Neural cell (in vitro differentiated cells): ENCODE measurements around the gene DCT. TPM values are rescaled to one million over a fixed set of nuclear protein-coding genes. Genes with fewer than 3 reads are reported as not detected.

ENCODE experiments used
- H2AFZ ChIP-seq: fragments of 200-600, 300-800 bp; sonication (generic), shearing (Covaris generic); 2 replicates; pipeline ENCODE4 v1.6.0; 2014; ENCODE audit warnings: low read depth, mild to moderate bottlenecking, antibody characterized with exemption, low read length, moderate library complexity
- H3F3A ChIP-seq: fragments of 200-600 bp; shearing (Covaris generic); 2 replicates; pipeline ENCODE4 v1.6.1; 2016; ENCODE audit warnings: mild to moderate bottlenecking, moderate library complexity, mixed read lengths, antibody characterized with exemption, low read length; ENCODE audit not compliant: insufficient read depth, poor library complexity, severe bottlenecking
- H3K27ac ChIP-seq: fragments of 200-600, 300-800 bp; sonication (generic), shearing (Covaris generic); 2 replicates; pipeline ENCODE4 v1.5.1; 2014; ENCODE audit warnings: mild to moderate bottlenecking, low read length, moderate library complexity
- H3K27me3 ChIP-seq: fragments of 300-800, 200-600 bp; sonication (generic), shearing (Covaris generic); 2 replicates; pipeline ENCODE4 v1.6.0; 2014; ENCODE audit warnings: mild to moderate bottlenecking, low read depth, low read length, moderate library complexity; ENCODE audit not compliant: insufficient read depth
- H3K36me3 ChIP-seq: fragments of 300-800, 200-600 bp; sonication (generic), shearing (Covaris generic); 2 replicates; pipeline ENCODE4 v1.5.1; 2014; ENCODE audit warnings: mild to moderate bottlenecking, antibody characterized with exemption, low read length, moderate library complexity; ENCODE audit not compliant: insufficient read depth
- H3K4me2 ChIP-seq: fragments of 300-800, 200-600 bp; sonication (generic), shearing (Covaris generic); 2 replicates; pipeline ENCODE4 v1.6.0; 2014; ENCODE audit warnings: mild to moderate bottlenecking, low read length
- H3K4me3 ChIP-seq: fragments of 300-800, 200-600 bp; sonication (generic), shearing (Covaris generic); 2 replicates; pipeline ENCODE4 v1.5.1; 2014; ENCODE audit warnings: mild to moderate bottlenecking, low read length, moderate library complexity
- H3K79me2 ChIP-seq: fragments of 200-600 bp; shearing (Covaris generic); replicated peaks from 2 replicates; pipeline ENCODE4 v1.6.0; 2014; ENCODE audit warnings: mild to moderate bottlenecking, low read length, moderate library complexity; ENCODE audit not compliant: insufficient read depth
- H3K9ac ChIP-seq: fragments of 300-800, 200-600 bp; sonication (generic), shearing (Covaris generic); 2 replicates; pipeline ENCODE4 v1.6.1; 2016; ENCODE audit warnings: mild to moderate bottlenecking, low read length, mixed read lengths
- H3K9me2 ChIP-seq: fragments of 200-600 bp; shearing (Covaris generic); 2 replicates; pipeline ENCODE4 v1.6.1; 2016; ENCODE audit warnings: mild to moderate bottlenecking, low read length, mixed read lengths; ENCODE audit not compliant: insufficient read depth
- H3K9me3 ChIP-seq: fragments of 200-600, 300-800 bp; sonication (generic), shearing (Covaris generic); 2 replicates; pipeline ENCODE4 v1.6.1; 2016; ENCODE audit warnings: mild to moderate bottlenecking, mixed run types, low read length, moderate library complexity, mixed read lengths
- H4K20me1 ChIP-seq: fragments of 200-600 bp; shearing (Covaris generic); 2 replicates; pipeline ENCODE4 v1.6.1; 2016; ENCODE audit warnings: mild to moderate bottlenecking, mixed run types; ENCODE audit not compliant: insufficient read depth
- EP300 ChIP-seq: fragments of 450-650 bp; conservative IDR thresholded peaks from 2 replicates; pipeline ENCODE4 v1.6.1; 2014; ENCODE audit warnings: antibody characterized with exemption, mild to moderate bottlenecking, moderate library complexity; ENCODE audit not compliant: poor library complexity, severe bottlenecking
- EZH2 ChIP-seq: fragments of 200-600, 300-800 bp; shearing (Covaris generic), sonication (generic); IDR thresholded peaks from 2 replicates; pipeline ENCODE4 v1.6.1; 2014; ENCODE audit warnings: antibody characterized with exemption, low read length, borderline replicate concordance, mild to moderate bottlenecking; ENCODE audit not compliant: insufficient read depth, poor library complexity, severe bottlenecking
- MXI1 ChIP-seq: fragments of 450-650 bp; conservative IDR thresholded peaks from 2 replicates; pipeline ENCODE4 v1.6.1; 2014; ENCODE audit warnings: antibody characterized with exemption, mild to moderate bottlenecking; ENCODE audit not compliant: poor library complexity, severe bottlenecking
- RAD21 ChIP-seq: fragments of 450-650 bp; conservative IDR thresholded peaks from 2 replicates; pipeline ENCODE4 v1.6.1; 2014; ENCODE audit warnings: antibody characterized with exemption, mild to moderate bottlenecking, moderate library complexity
- SMC3 ChIP-seq: fragments of 450-650 bp; conservative IDR thresholded peaks from 2 replicates; pipeline ENCODE4 v1.6.1; 2014; ENCODE audit warnings: antibody characterized with exemption, mild to moderate bottlenecking, moderate library complexity; ENCODE audit not compliant: poor library complexity
- TAF1 ChIP-seq: IDR thresholded peaks from 2 replicates; pipeline ENCODE4 v1.6.1; 2012; ENCODE audit warnings: low read depth
- polyA plus RNA-seq: library from polyadenylated mRNA; depleted of rRNA; stranded (reverse); fragments of >200 nt; gene quantifications from 2 replicates; pipeline ENCODE4 v1.2.3, GENCODE V29; 2014
- TF ChIP-seq, protein P1 (sequence below): IDR thresholded peaks from 2 replicates; pipeline ENCODE4 v1.6.1; 2012; ENCODE audit warnings: borderline replicate concordance

The DCT gene
- polyA plus RNA-seq, 1 donor from 2014 or later, result not detected

DNA sequence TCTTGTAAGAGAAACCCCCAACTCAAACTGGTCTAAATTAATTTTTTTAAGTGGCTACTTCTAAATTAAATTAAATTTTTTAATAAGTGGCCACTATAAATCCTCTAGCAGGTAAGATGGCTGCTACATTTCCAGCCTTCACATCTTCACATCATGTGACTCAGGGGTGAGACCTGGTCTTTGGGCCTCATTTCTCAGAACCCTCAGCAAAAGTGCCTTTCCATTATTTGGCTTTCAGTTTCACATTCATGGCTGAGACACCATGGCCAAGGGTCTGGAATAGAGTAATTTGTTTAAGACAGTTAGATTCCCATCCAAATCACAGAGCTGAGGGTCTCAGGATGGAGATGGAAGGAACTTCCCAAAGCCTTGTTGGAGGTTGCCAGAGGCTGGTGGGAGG lies 47.5 kb downstream of the DCT start:
- no peak overlapping the region for H3K27ac ChIP-seq
- H2AFZ ChIP-seq, result no peak overlapping the region
- H4K20me1 ChIP-seq, result no peaks in the 10 kb centered on the region
- no peaks in the 10 kb centered on the region for H3K36me3 ChIP-seq
- no peaks in the 10 kb centered on the region for H3K79me2 ChIP-seq
- peaks cover 2% of the 10 kb centered on the region for H3F3A ChIP-seq
- H3K4me3 ChIP-seq, result no peak overlapping the region
- TF ChIP-seq SMC3 (no peak), TAF1 (no peak)
- TF ChIP-seq, protein P1, sequence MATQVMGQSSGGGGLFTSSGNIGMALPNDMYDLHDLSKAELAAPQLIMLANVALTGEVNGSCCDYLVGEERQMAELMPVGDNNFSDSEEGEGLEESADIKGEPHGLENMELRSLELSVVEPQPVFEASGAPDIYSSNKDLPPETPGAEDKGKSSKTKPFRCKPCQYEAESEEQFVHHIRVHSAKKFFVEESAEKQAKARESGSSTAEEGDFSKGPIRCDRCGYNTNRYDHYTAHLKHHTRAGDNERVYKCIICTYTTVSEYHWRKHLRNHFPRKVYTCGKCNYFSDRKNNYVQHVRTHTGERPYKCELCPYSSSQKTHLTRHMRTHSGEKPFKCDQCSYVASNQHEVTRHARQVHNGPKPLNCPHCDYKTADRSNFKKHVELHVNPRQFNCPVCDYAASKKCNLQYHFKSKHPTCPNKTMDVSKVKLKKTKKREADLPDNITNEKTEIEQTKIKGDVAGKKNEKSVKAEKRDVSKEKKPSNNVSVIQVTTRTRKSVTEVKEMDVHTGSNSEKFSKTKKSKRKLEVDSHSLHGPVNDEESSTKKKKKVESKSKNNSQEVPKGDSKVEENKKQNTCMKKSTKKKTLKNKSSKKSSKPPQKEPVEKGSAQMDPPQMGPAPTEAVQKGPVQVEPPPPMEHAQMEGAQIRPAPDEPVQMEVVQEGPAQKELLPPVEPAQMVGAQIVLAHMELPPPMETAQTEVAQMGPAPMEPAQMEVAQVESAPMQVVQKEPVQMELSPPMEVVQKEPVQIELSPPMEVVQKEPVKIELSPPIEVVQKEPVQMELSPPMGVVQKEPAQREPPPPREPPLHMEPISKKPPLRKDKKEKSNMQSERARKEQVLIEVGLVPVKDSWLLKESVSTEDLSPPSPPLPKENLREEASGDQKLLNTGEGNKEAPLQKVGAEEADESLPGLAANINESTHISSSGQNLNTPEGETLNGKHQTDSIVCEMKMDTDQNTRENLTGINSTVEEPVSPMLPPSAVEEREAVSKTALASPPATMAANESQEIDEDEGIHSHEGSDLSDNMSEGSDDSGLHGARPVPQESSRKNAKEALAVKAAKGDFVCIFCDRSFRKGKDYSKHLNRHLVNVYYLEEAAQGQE, result no peak
- H3K27me3 ChIP-seq, result no peaks in the 10 kb centered on the region
- H3K9ac ChIP-seq, result no peak overlapping the region
- peaks cover 3% of the 10 kb centered on the region for H3K9me3 ChIP-seq
- H3K4me2 ChIP-seq, result no peak overlapping the region
- no peaks in the 10 kb centered on the region for H3K9me2 ChIP-seq

- TF ChIP-seq MXI1, result no peak
- TF ChIP-seq RAD21, result no peak
- TF ChIP-seq, protein P1, result no peak
- no peak for TF ChIP-seq SMC3
- no peak for TF ChIP-seq EZH2
- no peak for TF ChIP-seq EP300
- no peak overlapping the region for H3K9ac ChIP-seq
Observed at GRCh38 chr13:94431574-94431973, 47.9 kb downstream of the DCT start.

More at GRCh38 chr13:94431574-94431973, 47.9 kb downstream of the DCT start:
- no peak overlapping the region for H3K4me2 ChIP-seq
- H3K4me3 ChIP-seq, result no peak overlapping the region
- H3K79me2 ChIP-seq, result no peaks in the 10 kb centered on the region
- no peaks in the 10 kb centered on the region for H4K20me1 ChIP-seq
- no peaks in the 10 kb centered on the region for H3K27me3 ChIP-seq
- no peak overlapping the region for H3K27ac ChIP-seq
- no peaks in the 10 kb centered on the region for H3K36me3 ChIP-seq
- H3K9me3 ChIP-seq, result peaks cover 3% of the 10 kb centered on the region
- no peak overlapping the region for H2AFZ ChIP-seq
- H3K9me2 ChIP-seq, result no peaks in the 10 kb centered on the region
- peaks cover 2% of the 10 kb centered on the region for H3F3A ChIP-seq
